ENCODE data around the gene PEX26.
"Not testable (repeated sequence)": the region's sequence is repeated elsewhere in the genome, so short reads cannot be mapped to it uniquely, and the experiment has no call there.

PEX26 gene

DNA sequence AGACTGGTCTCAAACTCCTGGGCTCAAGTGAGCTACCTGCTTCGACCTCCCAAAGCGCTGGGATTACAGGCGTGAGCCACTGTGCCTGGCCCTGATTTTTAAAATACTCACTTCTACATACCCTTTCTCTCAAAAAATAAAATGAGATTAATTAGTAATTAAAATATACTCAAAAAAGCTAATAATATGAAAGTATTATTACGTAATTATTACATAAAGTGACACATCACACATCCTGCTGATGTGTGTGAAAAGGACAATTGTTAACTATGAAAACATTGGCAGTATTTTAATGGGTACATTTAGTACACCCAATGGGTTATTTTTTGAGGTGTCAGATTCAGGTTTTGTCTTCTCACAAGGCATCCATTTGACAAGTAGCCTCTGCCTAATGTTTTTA, 32.0 kb upstream of the PEX26 start:
- H3K4me3 Mint-ChIP-seq = no peak overlapping the region
- DNase-seq = no peak

DNA sequence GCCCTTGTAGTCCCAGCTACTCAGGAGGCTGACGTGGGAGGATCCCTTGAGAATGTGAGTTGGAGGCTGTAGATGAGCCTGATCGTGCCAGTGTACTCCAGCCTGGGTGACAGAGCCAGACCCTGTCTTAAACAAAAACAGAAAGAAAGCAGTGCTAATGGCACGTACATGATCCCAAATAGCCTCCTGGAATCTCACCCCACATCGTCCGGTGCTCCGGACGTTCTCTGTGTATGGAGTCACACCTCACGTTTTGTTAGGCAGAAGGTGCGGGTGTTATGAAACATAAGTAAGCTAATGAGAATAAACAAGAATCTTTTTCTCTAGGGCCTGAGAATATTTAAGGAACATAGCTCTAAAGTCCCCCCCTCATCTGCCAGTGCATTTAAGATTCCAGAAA, 29.7 kb upstream of the PEX26 start:
- Mint-ChIP-seq H3K4me3 (no peak overlapping the region), H3K36me3 (ENCODE audit: low read depth) (no peaks in the 10 kb centered on the region), H3K9me3 (peaks cover 4% of the 10 kb centered on the region), H3K4me1 (peaks cover 4% of the 10 kb centered on the region), H3K27ac (no peak overlapping the region), H3K27me3 (ENCODE audit: low read depth, poor library complexity) (peaks cover 24% of the 10 kb centered on the region)
- no peak for DNase-seq
- TF ChIP-seq, protein P1, sequence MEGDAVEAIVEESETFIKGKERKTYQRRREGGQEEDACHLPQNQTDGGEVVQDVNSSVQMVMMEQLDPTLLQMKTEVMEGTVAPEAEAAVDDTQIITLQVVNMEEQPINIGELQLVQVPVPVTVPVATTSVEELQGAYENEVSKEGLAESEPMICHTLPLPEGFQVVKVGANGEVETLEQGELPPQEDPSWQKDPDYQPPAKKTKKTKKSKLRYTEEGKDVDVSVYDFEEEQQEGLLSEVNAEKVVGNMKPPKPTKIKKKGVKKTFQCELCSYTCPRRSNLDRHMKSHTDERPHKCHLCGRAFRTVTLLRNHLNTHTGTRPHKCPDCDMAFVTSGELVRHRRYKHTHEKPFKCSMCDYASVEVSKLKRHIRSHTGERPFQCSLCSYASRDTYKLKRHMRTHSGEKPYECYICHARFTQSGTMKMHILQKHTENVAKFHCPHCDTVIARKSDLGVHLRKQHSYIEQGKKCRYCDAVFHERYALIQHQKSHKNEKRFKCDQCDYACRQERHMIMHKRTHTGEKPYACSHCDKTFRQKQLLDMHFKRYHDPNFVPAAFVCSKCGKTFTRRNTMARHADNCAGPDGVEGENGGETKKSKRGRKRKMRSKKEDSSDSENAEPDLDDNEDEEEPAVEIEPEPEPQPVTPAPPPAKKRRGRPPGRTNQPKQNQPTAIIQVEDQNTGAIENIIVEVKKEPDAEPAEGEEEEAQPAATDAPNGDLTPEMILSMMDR (IDR thresholded peaks at IDR 0.05) = no peak

More for the DNA sequence above, 32.0 kb upstream of the PEX26 start:
- Mint-ChIP-seq H3K4me1 (no peaks in the 10 kb centered on the region), H3K27ac (no peak overlapping the region), H3K27me3 (ENCODE audit: low read depth, poor library complexity) (peaks cover 22% of the 10 kb centered on the region), H3K9me3 (peaks cover 6% of the 10 kb centered on the region), H3K36me3 (ENCODE audit: low read depth) (no peaks in the 10 kb centered on the region)
- TF ChIP-seq, protein P1 (IDR thresholded peaks at IDR 0.05) = no peak

DNA sequence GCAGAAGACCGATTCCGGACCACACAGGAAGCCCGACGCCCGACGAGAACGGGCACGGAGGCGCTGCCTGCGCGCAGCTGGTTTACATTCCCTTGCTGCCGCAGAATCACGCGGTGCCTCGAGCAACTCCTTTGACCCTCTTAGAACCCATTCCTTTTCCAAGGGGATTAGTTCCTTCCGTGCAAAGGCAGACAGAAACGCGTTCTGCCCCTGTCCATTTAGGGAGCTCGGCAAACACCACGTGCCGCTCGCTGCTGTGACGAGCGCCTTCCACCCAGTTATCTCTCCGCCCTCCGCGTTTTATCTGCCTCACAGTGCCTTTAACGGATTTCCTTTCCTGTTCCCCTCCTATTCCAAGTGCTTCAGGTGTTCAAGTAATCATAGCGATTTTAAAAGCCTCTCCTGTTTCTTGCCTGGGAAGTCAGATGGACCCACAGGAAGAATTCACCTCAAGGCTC, 29.3 kb upstream of the PEX26 start:
- H3K4me3 Mint-ChIP-seq = no peak overlapping the region
- no peaks in the 10 kb centered on the region for H3K36me3 Mint-ChIP-seq (ENCODE audit: low read depth)
- peaks cover 21% of the 10 kb centered on the region for H3K27me3 Mint-ChIP-seq (ENCODE audit: low read depth, poor library complexity)
- peaks cover 4% of the 10 kb centered on the region for H3K4me1 Mint-ChIP-seq
- no peak for DNase-seq
- H3K9me3 Mint-ChIP-seq = peaks cover 4% of the 10 kb centered on the region
- TF ChIP-seq, protein P1 (IDR thresholded peaks at IDR 0.05) = no peak
- no peak overlapping the region for H3K27ac Mint-ChIP-seq

DNA sequence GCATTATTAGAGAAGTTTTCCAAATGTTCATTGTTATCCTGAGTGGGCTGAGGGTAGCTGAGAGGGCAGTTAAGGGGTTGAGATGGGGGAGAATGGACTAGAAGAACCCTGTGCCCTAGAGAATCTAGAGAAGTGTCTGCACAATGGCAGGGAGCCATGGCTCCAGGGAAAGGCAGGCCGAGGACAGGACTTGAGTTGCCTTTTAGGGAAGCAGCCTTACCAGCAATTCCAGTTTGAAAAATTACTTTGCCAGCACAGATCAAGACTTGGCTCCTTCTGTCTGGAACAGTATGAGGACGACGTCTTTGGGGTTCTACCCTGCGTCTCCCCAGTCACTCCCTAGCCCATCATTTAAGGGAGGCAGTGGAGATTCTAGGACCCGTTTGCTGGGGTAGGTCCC, 27.7 kb upstream of the PEX26 start:
- H3K27ac Mint-ChIP-seq = no peak overlapping the region
- TF ChIP-seq, protein P1 (IDR thresholded peaks at IDR 0.05) = no peak
- peaks cover 16% of the 10 kb centered on the region for H3K9me3 Mint-ChIP-seq
- H3K4me1 Mint-ChIP-seq = peaks cover 4% of the 10 kb centered on the region
- peaks cover 13% of the 10 kb centered on the region for H3K27me3 Mint-ChIP-seq (ENCODE audit: low read depth, poor library complexity)
- DNase-seq = no peak
- H3K36me3 Mint-ChIP-seq (ENCODE audit: low read depth) = no peaks in the 10 kb centered on the region
- no peak overlapping the region for H3K4me3 Mint-ChIP-seq

DNA sequence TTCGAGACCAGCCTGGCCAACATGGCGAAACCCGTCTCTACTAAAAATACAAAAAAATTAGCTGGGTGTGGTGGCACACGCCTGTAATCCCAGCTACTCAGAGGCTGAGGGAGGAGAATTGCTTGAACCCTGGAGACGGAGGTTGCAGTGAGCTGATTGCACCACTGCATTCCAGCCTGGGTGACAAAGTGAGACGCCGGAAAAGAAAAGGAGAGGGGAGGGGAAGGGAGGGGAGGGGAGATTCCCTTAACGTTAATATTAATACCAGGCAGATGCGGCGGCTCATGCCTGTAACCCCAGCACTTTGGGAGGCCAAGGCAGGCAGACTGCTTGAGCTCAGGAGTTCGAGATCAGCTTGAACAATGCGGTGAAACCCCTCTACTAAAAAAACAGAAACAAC, 26.7 kb upstream of the PEX26 start:
- Mint-ChIP-seq H3K9me3 (peaks cover 16% of the 10 kb centered on the region), H3K27me3 (ENCODE audit: low read depth, poor library complexity) (peaks cover 16% of the 10 kb centered on the region)
- H3K27ac Mint-ChIP-seq; H3K36me3 Mint-ChIP-seq (ENCODE audit: low read depth); H3K4me1 Mint-ChIP-seq; H3K4me3 Mint-ChIP-seq; DNase-seq: not testable (repeated sequence)

DNA sequence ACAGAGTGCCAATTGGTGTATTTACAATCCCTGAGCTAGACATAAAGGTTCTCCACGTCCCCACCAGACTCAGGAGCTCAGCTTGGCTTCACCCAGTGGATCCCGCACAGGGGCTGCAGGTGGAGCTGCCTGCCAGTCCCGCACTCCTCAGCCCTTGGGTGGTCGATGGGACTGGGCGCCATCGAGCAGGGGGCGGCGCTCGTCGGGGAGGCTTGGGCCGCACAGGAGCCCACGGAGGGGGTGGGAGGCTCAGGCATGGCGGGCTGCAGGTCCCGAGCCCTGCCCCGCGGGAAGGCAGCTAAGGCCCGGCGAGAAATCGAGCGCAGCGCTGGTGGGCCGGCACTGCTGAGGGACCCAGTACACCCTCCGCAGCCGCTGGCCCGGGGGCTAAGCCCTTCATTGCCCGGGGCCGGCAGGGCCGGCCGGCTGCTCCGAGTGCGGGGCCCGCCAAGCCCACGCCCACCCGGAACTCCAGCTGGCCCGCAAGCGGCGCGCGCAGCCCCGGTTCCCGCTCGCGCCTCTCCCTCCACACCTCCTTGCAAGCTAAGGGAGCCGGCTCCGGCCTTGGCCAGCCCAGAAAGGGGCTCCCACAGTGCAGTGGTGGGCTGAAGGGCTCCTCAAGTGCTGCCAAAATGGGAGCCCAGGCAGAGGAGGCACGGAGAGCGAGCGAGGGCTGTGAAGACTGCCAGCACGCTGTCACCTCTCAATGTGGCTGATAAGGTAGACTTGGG, 24.4 kb upstream of the PEX26 start:
- H3K27ac Mint-ChIP-seq; H3K36me3 Mint-ChIP-seq (ENCODE audit: low read depth); H3K27me3 Mint-ChIP-seq (ENCODE audit: low read depth, poor library complexity); DNase-seq; H3K4me3 Mint-ChIP-seq: not testable (repeated sequence)
- peaks cover 16% of the 10 kb centered on the region for H3K9me3 Mint-ChIP-seq
- peaks cover 14% of the 10 kb centered on the region for H3K4me1 Mint-ChIP-seq

DNA sequence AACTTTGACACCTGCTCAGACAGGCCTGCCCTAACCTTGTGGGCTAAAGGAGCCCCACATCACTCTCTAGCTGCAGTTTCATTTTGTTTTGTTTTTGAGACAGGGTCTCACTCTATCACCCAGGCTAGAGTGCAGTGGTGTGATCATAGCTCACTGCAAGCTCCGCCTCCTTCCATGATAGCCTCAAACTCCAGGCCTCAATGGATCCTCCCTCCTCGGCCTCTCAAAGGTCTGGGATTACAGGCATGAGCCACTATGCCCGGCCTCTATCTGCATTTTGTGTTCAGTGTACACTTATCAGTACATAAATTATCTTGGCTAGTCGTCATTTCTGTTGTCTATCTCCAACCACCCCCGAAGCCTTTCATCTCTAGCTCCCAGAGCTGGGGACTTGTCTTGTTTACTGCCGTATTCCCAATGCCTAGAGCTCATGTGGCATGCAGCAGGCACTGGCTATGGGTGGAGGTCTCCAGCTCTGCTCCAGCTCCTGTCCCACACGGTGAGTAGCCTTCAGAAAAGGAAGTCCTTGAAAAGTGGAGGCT, 22.1 kb upstream of the PEX26 start:
- H3K4me1 Mint-ChIP-seq = peaks cover 15% of the 10 kb centered on the region
- no peak overlapping the region for H3K4me3 Mint-ChIP-seq
- TF ChIP-seq, protein P1 (IDR thresholded peaks at IDR 0.05) = no peak
- H3K27ac Mint-ChIP-seq = no peak overlapping the region
- H3K9me3 Mint-ChIP-seq = peaks cover 16% of the 10 kb centered on the region
- H3K27me3 Mint-ChIP-seq (ENCODE audit: low read depth, poor library complexity) = peaks cover 25% of the 10 kb centered on the region
- H3K36me3 Mint-ChIP-seq (ENCODE audit: low read depth) = no peaks in the 10 kb centered on the region
- DNase-seq = no peak
